GM19328 (cell line): ENCODE data around the gene FRYL.
"Not testable (repeated sequence)": the region's sequence is repeated elsewhere in the genome, so short reads cannot be mapped to it uniquely, and the experiment has no call there.

Source experiments
- ATAC-seq: cut with Tn5 transposase; IDR thresholded peaks from one replicate; pipeline ENCODE4 v1.9.1; 2021; ENCODE audit warnings: mild to moderate bottlenecking, moderate library complexity; ENCODE audit not compliant: unreplicated experiment

The FRYL gene

GRCh38 chr4:48704091-48704802 lies 75.8 kb downstream of the FRYL start:
- no peak for ATAC-seq

GRCh38 chr4:48699475-48699874 lies 80.6 kb downstream of the FRYL start:
- no peak for ATAC-seq

DNA sequence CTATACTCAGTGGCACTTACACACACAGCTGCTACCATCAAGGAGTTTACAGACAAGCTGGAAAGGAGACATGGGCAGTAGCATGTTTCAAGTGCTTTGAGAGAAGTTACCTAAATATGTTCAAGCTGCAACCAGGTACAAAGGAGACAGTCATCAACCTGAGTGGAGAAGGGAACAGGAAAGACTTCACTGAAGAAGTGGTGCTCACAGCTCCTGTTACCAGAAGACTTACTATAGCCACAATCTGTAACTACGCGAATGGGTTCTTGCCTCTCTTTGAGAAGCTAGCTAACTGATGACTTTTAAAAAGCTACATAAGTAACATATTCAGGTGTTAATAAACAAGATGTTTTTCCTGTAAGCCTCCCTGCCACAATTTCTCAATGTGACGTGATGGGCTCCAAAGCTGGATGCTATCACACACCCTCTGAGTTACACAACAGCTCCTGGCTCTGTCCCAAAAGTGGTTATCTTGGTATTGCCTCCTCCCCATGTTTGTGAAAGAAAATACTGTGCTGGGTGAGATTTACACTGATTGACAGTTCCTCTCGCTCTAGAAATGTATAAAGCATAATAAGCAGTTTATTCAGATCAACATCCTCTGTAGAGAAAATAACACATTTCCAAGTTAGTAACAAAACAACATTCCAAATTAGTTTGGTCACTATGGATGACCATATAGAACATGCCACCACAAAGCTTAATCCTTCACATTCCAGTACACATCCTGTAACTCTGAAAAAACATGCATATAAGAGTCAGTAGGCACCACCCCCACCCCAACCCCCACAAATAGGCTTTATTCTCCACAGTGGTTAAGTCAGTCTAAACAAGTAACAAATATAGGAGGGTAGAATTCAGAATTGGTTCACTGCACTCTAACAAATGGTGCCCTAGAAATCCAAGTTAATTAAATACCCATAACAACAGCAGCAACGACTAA lies 81.8 kb downstream of the FRYL start:
- ATAC-seq, result no peak

DNA sequence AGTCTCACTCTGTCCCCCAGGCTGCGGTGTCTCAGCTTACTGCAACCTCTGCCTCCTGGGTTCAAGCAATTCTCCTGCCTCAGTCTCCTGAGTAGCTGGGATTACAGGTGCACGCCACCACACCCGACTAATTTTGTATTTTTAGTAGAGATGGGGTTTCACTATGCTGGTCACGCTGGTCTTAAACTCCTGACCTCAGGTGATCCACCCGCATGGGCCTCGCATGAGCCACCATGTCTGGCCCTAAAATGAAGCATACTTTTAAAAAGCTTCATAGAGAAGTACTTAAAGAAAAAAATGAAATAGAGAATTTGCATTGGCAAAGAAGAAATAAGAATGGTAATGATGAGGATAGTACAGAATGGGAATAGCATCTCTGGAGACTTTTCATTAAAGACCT lies 82.6 kb downstream of the FRYL start:
- ATAC-seq, result not testable (repeated sequence)

GRCh38 chr4:48694824-48695223 lies 85.3 kb downstream of the FRYL start:
- ATAC-seq, result no peak

GRCh38 chr4:48693856-48694574 lies 86.1 kb downstream of the FRYL start:
- no peak for ATAC-seq

- ATAC-seq, result no peak
Observed at GRCh38 chr4:48692897-48693296, 87.2 kb downstream of the FRYL start.

DNA sequence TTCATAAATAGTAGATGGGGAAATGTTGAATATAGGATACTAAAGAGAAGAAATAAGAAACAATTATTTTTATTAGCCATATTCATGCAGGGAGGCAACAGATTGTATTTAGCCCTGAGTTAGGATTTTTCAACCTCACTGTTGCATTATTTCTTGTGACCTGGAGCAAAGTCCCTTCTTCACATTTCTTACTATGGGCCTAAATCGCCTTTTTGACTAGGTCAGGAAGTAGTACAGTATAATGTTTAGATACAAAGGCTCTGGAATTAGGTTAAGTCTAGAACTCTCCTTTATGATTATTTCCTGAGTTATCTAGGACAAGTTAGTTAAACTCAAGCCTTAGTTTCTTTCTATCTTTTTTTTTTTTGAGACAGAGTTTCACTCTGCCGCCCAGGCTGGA lies 88.0 kb downstream of the FRYL start:
- ATAC-seq, result no peak

DNA sequence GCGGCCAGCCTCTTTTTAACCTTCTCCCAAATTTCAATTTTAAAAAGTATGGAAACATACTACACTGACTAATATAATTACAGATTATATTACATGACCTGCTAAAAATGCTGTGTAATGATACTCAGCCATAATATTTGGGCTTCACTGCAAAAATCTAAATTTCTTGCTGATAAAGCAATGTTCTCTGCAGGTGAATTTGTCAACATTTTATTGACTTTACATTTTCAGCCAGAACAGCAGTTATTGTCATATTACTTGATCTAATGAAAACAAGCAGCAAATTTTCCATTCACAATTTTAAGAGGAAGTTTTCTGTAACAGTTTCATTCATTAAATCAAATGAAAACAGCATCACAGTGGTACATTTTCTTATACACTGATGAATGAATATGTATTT lies 91.1 kb downstream of the FRYL start:
- ATAC-seq, result no peak

GRCh38 chr4:48687313-48688051 lies 92.6 kb downstream of the FRYL start:
- ATAC-seq, result no peak

- no peak for ATAC-seq
Observed at GRCh38 chr4:48686369-48686768, 93.7 kb downstream of the FRYL start.

DNA sequence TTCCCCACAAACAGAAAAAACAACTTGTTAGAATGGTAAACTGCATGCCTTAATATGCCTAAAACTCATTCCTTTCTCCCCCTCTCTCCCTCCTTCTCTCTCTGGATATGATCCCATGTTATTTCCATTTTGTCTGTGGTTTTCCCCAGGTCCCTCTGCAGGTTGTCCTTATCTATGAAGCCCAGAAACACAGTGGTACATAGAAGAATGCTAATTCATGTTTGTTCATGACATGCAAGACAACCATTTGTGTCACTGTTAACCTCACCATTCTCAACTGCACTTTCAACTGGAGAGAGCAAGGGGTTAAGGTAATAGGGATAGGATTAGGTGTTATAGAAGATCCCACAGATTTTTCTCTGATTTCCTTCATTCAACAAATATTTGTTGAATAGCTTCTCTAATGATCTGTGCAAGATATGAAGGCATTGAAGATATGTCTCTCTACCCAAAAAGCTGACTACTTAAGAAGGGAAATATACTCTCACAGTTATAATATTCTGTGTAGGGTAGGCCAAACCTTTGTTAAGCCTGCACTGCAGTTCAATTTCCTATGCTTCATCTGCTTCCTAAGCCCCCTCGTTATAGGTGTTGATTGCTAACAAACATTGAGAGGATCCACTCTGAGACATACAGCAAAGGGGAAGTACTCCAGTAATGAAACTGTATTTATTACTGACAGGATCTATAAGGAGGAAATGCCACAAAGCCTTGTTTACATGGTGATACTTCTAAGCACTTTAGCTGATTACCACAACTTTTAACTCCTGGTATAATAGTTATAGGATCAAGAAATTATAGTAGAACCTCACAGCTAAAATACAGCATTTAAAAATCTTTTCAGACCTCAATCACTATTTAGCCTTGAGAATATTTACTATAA lies 96.1 kb downstream of the FRYL start:
- ATAC-seq, result peak; percentile 74

GRCh38 chr4:48682870-48683269 lies 97.2 kb downstream of the FRYL start:
- not testable (repeated sequence) for ATAC-seq

GRCh38 chr4:48681856-48682255 lies 98.2 kb downstream of the FRYL start:
- ATAC-seq, result no peak

DNA sequence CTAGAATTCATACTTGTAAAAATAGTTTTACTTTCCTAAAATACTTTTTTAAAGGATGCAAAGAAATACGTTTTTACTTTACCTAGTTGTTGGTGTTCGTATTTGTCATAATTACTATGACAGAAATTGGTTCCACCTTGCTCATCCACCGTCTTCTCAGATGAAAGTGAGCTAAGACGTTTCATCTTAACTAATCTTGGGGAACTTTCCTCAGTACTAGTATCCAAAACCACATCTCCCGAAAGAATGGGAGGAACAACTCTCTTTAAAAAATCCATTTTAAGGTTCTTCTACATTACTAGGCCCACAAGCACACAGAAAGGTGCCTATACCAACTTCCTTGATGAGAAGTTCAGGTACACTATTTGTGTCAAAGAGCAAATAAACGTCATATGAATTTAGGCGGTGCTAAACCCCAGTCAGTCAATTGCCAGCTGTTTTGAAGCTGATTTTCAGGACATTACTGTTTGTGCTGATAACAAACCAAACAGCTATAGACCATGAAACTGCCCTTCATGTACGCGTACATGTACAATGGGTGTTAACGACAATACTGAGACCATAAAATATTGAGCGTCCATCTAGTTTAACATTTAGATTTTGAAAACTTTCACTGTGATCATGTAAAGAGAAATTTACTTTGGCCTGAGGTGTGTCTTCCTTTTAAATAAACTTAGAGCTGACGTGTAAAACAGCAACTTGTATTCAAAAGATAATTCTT lies 99.1 kb downstream of the FRYL start:
- ATAC-seq, result no peak

DNA sequence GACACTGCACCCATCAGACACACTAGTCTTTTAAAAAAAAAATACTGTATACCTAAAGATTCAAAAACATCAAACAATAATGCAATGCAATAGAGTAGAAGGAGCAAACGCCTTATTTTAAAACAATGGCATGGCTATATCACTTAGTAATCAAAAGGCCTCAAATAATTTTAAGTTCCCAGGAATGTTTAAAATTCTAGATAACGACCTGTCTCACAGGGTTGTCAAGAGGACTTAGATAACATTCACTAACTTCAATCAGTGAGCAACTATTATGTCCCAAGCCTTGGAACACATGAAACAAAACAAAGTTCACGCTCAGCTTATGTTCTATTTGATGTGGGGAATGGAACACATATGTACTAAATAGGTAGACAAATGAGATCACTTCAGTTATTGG lies 106.5 kb downstream of the FRYL start:
- ATAC-seq, result no peak

GRCh38 chr4:48670587-48670986 lies 109.5 kb downstream of the FRYL start:
- no peak for ATAC-seq

GRCh38 chr4:48669086-48669485 lies 111.0 kb downstream of the FRYL start:
- no peak for ATAC-seq
